ENCODE results near the gene MAP1B.

DNA sequence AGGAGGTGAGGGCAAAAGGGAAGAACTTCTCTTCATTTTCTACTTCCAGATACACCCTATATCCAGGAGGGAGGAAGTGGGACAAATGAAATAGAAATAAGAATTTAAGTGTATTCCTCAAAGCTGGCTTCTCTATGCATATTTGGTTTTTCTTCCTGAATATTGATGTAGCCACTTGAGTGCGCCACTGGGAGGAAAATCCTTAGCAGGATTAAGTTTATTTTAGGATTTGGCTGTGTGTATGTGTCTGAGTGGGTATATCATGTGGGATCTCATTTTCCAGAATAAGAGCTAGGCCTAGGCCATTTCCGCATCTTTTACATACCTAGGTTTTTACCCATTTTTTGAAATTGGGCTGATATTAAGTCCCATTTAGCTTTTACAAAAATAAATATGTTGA is 42.5 kb downstream of the MAP1B start:
- TF ChIP-seq, protein P1, sequence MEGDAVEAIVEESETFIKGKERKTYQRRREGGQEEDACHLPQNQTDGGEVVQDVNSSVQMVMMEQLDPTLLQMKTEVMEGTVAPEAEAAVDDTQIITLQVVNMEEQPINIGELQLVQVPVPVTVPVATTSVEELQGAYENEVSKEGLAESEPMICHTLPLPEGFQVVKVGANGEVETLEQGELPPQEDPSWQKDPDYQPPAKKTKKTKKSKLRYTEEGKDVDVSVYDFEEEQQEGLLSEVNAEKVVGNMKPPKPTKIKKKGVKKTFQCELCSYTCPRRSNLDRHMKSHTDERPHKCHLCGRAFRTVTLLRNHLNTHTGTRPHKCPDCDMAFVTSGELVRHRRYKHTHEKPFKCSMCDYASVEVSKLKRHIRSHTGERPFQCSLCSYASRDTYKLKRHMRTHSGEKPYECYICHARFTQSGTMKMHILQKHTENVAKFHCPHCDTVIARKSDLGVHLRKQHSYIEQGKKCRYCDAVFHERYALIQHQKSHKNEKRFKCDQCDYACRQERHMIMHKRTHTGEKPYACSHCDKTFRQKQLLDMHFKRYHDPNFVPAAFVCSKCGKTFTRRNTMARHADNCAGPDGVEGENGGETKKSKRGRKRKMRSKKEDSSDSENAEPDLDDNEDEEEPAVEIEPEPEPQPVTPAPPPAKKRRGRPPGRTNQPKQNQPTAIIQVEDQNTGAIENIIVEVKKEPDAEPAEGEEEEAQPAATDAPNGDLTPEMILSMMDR (conservative IDR thresholded peaks at IDR 0.05; ENCODE audit: low read depth, low read length), result peak; percentile 29; the same call in 1 of the 2 replicates
- no peak for TF ChIP-seq MAFK (IDR thresholded peaks at IDR 0.05; ENCODE audit: low read depth, low read length)
- TF ChIP-seq SMC3 (IDR thresholded peaks at IDR 0.05; ENCODE audit: low read depth, low read length), result no peak
- no peak for TF ChIP-seq MAZ (IDR thresholded peaks at IDR 0.05; ENCODE audit: borderline replicate concordance, low read depth, low read length)
